GM19452 (cell line): ENCODE data around the gene MS4A3.
"Not testable (repeated sequence)": the region's sequence is repeated elsewhere in the genome, so short reads cannot be mapped to it uniquely, and the experiment has no call there.

ENCODE experiments used
- ATAC-seq: cut with Tn5 transposase; IDR thresholded peaks from one replicate; pipeline ENCODE4 v1.9.1; 2021; ENCODE audit not compliant: unreplicated experiment

MS4A3 gene, protein sequence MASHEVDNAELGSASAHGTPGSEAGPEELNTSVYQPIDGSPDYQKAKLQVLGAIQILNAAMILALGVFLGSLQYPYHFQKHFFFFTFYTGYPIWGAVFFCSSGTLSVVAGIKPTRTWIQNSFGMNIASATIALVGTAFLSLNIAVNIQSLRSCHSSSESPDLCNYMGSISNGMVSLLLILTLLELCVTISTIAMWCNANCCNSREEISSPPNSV

DNA sequence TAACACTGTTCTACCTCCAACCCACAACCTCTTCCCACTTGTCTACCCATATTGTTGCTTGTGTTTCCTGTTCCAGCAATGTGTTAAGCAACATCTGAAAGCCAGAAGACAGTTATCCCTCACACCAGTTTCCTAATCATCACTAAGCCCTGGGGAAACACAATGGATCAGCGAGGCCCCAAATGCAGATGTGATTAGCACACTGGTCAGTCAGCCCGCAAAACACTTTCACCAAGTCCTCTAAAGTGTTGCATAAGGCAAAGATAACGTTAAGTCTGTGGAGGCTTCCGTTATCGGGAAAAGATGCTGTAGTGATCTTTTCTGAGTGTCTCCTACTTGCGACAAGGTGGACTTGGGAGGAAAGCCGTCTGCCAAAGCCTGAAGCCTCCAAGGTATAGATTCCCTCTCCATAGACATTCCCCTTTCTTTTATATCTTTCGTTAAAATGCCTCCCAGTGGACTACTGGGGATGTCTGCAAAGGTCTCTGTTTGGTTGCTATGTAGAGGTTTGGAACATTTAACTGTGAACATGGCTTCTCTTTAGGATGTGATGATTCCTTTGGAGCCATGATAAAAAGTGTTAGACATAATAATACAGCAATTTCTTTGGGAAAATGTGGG is at the start of gene MS4A3:
Gene MS4A3 (plus strand): TSS at position 317 of the 621 bp plus-strand sequence. CDS start 4,496 bp downstream, outside the sequence.
- no peak for ATAC-seq

DNA sequence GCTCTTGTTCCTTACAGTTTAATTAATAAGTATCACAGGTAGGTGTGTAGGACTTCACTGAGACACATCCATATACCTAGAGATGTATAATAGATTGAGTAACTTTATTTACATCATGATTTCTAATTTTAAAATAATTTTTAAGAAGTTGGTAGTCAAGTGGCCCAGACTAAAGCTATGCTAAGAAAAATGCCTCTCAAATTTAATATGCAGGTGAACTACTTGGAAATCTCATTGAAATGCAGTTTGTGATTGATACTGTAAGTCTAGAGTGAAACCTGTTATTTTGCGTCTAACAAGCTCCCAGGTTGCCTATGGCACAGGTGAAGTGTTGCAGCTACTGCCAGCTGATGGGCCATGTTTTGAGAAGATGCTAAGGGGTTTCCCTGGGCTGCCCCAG is 39.6 kb upstream of the MS4A3 start, which contains the start of gene OOSP4B:
Gene OOSP4B (plus strand): TSS at position 301 of the 400 bp plus-strand sequence.
- no peak for ATAC-seq

DNA sequence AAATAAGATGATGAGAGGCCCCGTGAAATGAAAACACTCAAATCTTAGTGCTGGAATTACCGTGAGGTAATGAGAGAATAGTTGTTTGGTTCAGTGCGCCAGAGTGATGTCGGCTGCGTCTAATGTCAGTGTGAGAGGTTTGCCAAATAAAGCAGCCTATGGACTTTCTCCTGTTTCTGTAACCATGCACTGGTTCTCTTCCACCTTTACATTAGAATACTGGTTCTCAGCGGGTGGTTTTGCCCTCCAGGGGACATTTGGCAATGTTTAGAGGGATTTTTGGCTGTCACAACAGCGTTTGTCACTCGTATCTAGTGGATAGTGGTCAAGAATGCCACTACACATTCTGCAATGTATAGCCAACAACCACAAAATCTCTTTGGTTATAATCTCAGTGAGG is 38.4 kb upstream of the MS4A3 start:
- ATAC-seq: no peak

DNA sequence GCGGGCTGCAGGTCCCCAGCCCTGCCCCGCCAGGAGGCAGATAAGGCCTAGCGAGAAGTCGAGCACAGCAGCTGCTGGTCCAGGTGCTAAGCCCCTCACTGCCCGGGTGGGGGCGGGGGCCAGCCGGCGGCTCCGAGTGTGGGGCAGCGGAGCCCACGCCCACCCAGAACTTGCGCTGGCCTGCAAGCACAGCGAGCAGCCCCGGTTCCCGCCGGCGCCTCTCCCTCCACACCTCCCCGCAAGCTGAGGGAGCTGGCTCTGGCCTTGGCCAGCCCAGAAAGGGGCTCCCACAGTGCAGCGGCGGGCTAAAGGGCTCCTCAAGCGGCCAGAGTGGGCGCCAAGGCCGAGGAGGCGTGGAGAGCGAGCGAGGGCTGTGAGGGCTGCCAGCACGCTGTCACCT is 36.1 kb upstream of the MS4A3 start:
- ATAC-seq: not testable (repeated sequence)

DNA sequence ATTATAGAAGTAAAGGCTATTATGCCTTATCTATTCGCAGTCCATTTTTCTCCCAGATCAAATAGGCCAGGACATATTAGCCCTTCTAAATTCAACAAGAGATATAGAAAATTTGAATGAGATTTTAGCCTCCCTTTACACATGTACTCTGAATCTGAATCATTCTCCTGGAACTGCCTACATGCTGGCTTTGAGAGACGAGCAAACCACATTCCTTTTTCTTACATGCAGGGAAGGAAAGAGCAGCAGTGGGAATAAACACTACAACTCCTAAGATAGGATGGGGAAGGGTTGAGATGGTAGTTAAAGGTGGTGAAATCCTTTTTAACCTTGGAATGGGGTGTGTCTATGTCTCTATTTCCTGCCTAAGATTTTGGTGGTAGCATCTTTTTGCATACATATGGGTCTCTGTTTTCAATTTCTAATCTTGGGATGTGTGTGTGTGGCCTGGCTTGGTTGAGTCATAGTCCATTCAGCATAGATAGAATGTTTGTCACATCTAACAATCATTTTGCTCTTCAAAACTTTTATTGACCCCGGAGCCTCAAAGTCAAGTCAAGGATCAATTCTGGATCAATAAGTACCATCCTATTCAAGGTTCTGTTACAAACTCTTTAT is 27.3 kb upstream of the MS4A3 start:
- no peak for ATAC-seq

DNA sequence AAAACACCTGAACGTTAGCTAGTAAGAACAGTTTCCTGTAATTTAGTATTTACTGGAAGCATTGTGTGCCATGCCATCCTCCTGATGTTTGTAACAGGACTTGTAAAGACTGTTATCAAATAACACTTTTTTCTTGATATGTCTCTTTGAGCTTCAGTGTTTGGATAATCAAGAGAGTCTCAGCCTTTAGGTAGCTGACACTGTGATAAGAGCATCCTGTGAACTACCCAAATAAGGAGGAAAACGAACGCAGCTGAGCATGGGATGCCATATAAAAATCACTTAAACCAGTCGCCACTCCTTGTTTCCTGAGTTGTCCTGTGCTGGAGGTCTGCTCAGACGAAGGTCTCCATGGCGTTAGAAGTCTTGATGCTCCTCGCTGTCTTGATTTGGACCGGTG is 16.4 kb upstream of the MS4A3 start, which contains the start of gene OOSP2:
Gene OOSP2 (plus strand): TSS at position 301 of the 400 bp plus-strand sequence. CDS start 51 bp downstream, at position 352.
- no peak for ATAC-seq

DNA sequence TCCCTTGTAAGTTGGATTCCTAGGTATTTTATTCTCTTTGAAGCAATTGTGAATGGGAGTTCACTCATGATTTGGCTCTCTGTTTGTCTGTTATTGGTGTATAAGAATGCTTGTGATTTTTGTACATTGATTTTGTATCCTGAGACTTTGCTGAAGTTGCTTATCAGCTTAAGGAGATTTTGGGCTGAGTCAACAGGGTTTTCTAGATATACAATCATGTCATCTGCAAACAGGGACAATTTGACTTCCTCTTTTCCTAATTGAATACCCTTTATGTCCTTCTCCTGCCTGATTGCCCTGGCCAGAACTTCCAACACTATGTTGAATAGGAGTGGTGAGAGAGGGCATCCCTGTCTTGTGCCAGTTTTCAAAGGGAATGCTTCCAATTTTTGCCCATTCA is 6.0 kb upstream of the MS4A3 start:
- not testable (repeated sequence) for ATAC-seq

DNA sequence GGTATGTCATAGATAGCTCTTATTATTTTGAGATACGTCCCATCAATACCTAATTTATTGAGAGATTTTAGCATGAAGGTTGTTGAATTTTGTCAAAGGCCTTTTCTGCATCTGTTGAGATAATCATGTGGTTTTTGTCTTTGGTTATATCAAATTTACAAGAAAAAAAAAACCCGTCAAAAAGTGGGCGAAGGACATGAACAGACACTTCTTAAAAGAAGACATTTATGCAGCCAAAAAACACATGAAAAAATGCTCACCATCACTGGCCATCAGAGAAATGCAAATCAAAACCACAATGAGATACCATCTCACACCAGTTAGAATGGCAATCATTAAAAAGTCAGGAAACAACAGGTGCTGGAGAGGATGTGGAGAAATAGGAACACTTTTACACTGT is 5.6 kb upstream of the MS4A3 start:
- ATAC-seq: not testable (repeated sequence)

DNA sequence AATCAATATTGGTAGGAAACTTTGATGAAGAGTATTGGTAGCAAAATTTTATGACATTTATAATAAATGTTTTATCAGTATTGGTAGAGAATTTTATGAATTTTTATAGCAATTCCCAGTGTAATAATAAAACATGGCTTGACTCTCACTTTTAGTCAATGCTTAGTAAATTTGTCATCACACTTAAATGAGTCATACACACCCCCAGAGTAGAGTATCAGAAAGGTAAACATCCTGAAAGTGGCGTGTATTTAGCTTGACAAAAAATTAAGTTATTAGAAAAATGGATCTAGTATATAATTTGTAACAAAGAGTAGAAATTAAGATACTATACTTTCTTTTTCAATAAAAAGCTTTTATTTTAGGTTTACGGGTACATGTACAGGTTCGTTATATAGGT is 2.6 kb downstream of the MS4A3 start:
- no peak for ATAC-seq

DNA sequence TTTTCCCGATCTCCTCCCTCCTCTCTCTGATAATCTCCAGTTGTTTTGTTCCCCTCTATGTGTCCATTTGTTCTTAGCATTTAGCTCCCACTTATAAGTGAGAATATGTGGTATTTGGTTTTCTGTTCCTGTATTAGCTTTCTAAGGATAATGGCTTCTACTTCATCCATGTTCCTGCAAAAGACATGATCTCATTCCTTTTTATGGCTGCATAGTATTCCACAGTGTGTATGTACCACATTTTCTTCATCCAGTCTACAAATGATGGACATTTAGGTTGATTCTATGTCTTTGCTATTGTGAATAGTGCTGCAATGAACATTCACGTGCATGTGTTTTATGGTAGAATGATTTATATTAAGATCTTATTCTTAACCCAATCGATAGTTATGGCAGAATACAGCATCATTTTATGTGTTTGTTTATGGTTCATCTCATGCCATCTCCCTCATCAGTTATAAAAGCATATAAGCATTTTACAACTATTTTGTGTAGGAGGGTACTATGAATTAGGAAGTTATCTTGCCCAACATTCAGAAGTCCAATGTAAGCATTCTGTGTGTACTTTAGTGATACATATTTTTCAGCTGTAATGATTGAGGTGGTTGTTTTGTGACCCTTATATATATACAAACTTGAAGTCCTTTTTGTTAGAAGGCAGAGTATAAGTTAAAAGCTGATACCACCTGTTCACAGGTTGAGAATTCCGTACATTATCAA is 3.2 kb downstream of the MS4A3 start:
- no peak for ATAC-seq

DNA sequence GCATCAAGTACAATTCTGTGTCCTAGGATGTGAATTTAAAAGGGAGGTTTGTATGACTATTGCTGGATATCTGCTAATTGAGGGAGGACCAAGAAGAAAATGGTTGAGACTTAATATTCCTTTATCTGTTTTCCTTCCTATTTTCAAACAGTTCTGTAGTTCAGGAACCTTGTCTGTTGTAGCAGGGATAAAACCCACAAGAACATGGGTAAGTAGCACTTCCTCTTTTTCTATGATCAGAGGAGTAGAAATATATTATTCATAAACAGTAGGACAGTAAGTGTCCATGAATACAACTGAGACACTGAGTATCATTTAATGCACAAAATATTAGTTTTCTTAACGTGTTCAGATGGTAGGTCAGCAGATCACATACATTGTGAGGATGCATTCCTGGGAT is 7.6 kb downstream of the MS4A3 start:
- ATAC-seq: no peak

DNA sequence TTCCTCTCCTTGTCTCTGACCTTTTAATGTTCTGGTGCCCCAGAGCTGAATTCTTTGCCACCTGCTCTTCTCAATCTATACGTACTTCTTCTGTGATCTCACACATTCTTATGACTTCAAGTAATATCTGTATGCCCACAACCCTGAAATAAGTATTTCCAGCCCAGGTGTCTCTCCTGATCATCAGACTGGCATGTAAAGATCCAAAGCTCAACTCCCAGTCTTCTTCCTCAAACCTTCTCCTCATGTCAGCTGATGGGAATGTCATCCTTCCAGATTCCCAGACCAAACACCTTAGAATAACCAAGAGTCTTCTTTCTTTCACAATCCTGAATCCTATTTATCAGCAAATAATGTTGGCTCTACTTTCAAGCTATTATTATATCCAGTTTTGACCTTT is 9.3 kb downstream of the MS4A3 start:
- no peak for ATAC-seq

DNA sequence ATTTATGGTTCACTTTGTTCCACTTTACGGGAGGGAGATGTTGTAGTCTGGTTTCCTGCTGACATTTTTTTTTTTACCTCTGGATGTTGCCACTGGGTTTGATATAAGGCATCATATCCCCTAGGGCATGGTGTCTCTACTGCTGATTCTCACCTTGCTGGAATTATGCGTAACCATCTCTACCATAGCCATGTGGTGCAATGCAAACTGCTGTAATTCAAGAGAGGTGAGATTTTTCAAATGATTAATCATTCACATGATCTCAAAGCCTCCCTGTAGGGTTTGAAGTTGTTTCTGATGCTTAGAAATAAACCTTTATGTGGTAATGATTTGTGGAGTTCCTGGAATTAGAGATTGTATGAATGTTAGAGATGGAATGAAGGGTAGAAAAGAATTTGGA is 13.0 kb downstream of the MS4A3 start:
- ATAC-seq: no peak

DNA sequence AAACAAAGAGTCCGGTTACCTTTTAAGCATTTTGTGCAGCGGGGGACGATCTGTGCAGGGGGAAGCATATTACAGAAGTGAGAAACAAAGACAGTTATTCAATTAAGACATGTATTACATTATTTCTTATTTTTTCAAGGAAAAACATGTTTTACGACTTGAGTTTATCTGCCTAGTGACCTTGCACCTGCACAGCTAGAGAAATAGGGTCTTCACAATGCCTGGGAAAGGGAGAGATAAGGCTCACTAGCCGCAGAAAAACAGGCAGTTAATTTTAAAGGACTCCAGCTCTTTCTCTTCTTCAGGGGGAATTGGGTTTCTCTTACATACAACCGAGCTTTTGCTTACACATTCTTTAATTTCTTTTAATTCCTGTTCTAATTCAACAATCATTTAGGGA is 15.2 kb downstream of the MS4A3 start:
- ATAC-seq: not testable (repeated sequence)

DNA sequence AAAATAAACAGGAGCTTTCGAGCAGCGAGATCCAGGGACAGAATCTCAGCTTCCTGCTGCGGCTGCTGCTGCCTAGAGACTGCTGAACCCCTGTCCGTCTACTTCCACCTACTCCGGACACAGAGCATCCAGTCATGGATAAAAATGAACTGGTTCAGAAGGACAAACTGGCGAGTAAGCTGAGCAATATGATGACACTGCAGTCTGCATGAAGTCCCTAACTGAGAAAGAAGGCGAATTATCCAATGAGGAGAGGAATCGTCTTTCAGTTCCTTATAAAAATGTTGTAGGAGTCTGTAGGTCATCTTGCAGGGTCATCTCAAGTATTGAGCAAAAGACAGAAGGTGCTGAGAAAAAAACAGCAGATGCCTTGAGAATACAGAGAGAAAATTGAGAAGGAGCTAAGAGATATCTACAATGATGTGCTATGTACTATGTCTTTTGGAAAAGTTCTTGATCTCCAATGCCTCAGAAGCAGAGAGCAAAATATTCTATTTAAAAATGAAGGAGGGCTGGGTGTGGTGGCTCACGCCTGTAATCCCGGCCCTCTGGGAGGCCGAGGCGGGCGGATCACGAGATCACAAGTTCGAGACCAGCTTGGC is 20.9 kb downstream of the MS4A3 start:
- ATAC-seq: no peak

DNA sequence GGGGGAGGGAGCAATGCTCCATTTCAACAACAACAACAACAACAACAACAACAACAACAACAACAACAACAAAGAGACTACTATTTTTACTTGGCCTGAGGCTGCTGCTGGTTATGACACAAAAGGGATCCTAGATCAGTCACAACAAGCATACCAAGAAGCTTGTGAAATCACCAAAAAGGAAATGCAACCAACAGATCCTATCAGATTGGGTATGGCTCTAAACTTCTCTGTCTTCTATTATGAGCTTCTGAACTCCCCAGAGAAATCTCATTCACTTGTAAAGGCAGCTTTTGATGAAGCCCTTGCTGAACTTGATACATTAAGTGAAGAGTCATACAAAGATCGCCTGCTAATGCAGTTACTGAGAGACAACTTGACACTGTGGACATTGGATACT is 21.5 kb downstream of the MS4A3 start:
- ATAC-seq: no peak

DNA sequence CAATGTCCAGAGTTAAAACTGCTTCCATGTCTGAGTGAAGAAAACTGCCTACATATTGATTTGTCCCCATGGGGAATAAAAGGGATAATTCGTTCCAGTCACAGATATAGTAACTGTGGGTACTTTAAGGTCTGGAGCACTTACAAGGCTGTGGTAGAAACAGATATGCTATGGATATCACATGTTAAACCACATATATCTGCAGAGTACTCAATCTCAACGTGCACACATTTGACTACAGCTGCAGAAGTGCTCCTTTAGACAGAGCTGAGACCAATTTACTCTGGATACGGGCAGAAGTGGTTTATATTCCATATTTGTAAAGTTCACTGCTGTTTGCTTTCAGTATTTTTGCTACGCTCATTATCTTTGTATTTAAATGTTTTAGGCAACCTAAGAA is 22.3 kb downstream of the MS4A3 start:
- ATAC-seq: no peak

DNA sequence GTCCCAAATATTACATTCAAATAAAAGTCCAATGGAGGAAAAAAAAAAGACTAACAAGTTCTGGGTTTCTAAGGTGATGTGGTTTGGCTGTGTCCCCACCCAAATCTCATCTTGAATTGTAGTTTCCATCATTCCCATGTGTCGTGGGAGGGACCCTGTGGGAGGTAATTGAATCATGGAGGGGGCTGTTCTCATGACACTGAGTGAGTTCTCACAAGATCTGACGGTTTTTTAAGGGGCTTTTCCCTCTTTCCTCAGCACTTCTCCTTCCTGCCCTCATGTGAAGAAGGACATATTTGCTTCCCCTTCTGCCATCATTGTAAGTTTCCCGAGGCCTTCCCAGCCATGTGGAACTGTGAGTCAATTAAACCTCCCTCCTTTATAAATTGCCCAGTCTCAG is 24.1 kb downstream of the MS4A3 start:
- no peak for ATAC-seq

DNA sequence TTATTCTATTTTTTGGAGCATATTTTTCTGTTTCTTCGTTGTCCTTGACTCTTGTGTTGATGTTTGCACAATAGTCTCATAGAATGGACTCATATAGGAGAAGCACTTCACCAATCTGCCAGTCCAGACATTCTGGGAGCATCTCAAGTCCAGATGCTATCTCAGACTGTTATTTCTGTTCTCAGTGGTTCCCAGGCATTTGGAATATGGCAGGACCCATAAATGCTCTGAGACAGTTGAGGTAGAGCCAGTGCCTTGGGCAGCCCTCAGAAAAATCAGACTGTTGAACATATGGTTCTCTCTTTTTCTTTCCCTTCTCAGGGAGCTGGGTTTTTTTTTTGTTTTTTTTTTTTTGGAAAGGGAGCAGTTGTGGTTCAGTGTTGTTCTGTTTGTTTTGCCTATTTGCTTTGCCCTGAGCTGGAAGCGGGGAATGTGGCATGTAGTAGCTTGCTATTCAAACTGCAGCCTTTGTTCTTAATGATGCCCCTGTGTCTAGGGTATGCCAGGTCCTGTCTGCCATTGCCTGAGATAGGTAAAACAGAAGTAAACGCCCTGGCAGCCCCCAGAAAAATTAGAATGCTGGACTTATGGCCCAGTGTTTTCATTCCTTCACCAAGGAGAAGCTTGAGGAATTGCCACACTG is 28.3 kb downstream of the MS4A3 start:
- no peak for ATAC-seq

DNA sequence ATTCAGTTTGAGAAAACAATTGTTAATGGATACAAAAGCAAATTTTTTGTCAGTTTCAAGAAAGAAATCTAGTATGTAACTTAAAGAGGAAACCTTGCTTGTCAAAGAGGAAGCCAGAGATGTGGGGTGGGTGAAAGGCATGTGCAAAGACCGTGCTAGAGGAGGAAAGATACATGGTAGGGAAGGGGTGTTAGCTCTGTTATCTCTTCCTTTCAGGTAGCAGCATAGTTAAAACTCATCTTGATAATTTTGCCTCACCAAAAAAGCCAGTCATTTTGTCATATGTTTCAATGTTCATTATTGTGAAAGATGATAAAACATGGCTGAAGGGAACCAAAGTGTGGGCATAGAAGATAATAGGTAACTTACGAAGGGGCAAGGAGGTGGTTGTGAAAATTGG is 29.4 kb downstream of the MS4A3 start:
- ATAC-seq: no peak

DNA sequence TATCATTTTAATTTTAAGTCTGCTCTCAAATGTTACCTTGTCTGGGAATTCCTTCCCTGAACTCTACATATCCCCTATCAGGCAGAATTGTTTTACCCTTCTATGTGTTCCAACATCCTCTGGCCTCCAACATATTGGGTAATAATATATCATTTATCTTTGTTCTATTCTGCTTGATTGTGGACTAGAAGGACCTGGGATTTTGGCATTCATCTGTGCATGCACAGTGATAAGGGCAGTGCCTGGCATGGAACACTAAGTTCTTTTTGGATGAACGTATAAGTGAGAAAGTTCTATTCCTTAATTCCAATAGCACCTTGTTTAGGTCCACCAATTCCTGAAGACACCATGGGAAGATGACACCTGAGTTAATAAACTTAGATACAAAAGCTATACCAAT is 30.8 kb downstream of the MS4A3 start:
- ATAC-seq: no peak
